Skin of body (tissue), 2 donors: Measurements from ENCODE around the gene NCS1. TPM values are rescaled to one million over a fixed set of nuclear protein-coding genes. Genes with fewer than 3 reads are reported as not detected.
A peak's percentile ranks its signal among the peaks of the same experiment; 100 is the strongest.

Experiments used
- DNase-seq: peaks from one replicate; lab custom pipeline; 2025; lab: John Stamatoyannopoulos, UW
- total RNA-seq: library from RNA; depleted of rRNA; stranded (reverse); fragments of >200 nt; gene quantifications from one replicate; pipeline ENCODE4 v1.2.3, GENCODE V29; 2014

NCS1 gene
- total RNA-seq, 1 donor from 2014 or later = 7.6 TPM

GRCh38 chr9:130212543-130213297, 40.5 kb downstream of the NCS1 start:
- DNase-seq = no peak

DNA sequence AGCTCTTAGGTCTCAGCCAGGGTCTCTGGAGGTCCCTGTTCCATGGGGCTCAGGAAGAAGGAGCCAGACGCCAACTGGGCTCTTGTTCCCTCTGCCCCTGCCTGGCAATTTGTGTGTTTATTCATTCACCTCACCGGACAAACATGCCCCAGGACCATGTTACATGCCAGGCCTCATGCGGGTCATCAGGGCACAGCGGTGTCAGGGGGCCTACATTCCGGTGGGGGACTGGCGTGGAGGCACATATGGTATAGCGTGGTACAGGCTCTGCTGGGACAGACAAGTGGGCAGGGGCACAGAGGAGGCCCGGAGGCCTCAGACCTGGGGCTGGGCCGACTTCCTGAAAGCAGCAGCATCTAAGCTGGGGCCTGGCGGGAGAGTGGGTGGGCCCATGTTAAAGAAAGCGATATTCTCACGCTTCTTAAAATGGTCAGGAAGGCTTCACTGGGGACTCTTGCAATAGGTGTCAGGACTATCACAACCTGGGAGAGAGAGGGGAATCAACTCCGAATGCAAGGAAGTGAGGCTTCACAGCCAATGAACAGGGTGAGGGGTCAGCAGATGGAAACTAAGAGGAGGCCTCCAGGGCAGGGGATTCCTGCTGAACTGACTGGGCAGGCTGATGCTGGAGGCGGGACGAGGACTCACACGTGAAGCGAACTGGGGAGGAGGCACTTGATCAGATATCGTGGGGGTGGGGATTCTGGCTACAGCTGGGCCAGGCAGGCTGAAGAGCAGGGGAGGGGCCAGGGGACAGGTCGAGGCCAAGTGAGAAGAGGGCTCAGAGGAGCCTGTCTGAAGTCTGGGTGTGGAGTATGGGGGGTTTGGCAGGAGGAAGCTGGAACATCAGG, 41.9 kb downstream of the NCS1 start:
- no peak for DNase-seq

DNA sequence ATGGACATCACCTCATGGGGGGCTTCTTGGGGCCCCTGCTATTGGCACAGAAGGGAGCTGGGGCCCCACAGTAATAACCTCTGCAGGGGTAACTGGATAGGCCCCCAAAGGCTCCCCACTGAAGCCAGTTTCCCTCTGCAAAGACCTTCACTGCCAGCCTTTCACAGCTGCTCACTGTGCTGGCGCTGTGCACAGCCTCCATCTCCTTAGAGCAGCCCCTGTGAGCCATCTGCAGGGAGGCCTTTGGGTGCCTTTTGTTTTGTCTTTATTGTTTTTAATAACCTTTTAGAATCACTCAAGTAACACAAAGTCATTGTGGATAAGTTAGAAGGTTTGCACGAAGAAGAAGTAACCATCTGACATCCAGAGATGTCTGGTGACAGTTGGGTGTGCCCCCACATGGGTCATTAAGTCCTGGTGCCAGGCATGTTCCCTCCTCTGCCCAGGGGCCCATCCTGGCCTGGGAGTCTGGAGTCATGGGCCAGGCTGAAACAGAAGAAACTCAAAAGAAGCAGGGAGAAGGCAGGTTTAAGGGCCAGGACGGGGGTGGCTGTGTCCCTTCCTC, 42.7 kb downstream of the NCS1 start:
- no peak for DNase-seq

DNA sequence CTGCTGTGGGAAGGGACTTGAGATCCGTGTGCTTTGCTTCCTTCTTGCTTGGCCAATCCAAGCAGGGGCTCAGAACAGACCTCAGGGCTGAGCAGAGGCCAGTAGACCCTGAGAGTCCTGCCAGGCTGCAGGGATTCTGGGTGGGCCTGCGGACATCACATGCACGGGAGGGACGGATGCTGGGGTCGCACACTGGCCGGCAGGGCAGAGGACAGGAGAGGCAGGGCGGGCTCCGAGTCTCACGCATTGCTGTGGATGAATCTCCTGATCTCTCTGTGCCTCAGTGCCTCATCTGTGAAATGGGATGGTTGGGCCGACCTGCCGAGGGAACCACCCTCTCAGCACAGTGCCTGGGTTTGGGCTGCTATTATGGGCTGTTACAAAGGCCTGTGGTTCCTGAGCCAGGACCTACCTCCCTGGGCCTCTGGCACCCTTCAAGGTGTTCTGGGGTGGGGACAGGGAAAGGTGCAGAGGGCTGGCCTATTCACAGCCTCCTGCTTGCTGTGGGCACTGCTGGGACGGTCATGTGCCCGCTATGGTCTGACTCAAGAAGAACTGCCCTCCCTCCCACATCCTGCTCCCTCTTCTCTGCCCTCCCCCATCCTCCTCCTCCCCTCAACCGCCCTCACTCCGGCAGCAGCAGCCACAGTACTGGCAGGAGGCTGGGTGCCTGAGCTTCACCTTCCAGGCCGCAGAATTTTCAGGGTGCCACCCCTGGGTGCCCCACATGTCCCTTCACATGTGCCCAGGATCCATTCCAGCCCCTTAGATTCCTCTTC, 43.3 kb downstream of the NCS1 start:
- no peak for DNase-seq

GRCh38 chr9:130217838-130218237, 45.6 kb downstream of the NCS1 start:
- no peak for DNase-seq

DNA sequence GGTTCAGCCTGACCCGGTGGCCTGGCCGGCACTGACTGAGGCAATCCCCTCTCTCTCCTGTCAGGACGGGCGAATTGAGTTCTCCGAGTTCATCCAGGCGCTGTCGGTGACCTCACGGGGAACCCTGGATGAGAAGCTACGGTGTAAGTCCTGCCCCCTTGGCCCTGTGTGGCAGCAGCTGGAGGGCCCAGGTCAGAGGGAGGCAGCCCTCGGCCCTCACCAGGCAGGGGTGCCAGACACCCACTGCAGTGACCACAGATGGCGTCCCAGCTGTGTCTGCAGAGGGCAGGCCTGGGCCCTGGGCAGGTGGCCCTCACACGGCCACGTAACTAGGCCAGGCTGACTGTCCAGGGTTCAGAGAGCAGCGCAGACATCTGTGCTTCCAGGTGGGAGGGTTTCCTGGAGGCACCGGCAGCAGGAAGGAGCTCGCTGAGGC, 47.5 kb downstream of the NCS1 start:
- DNase-seq = no peak

DNA sequence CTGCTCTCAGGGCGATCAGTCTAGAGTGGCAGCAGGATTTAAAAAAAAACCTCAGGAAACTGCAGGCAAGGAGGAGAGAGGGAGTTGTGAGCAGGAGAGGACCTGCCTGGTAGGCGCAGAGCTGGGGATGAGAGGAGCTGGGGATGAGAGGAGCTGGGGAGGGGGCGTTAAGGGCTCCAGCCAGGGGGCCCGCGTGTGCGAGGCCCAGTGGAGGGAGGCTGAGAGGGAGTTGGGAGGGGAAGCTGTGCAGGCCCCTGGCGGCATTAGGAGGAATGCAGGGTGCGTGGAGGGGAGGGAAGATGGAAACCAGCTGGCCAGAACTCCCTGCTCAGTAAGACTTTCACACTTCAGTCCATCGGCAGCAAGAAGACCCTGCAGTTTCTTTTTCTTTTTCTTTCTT, 48.1 kb downstream of the NCS1 start:
- peak; percentile 50 for DNase-seq

DNA sequence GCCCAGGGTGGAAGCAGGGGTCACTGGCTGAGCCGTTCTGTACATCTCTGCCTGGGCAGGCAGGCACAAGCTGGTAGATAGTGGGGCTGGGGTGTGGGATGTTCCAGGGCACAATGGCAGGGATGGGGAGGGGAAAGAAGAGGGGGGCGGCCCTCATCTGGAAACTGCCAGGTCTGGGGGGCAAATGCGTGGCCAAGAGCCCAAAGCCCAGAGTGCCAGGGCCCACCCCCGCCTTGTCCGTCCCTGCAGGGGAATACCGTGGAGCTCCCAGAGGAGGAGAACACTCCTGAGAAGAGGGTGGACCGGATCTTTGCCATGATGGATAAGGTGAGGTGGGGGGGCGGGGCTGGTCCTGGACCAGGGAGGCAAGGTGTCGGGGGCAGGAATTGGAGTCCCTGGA, 50.6 kb downstream of the NCS1 start:
- no peak for DNase-seq

DNA sequence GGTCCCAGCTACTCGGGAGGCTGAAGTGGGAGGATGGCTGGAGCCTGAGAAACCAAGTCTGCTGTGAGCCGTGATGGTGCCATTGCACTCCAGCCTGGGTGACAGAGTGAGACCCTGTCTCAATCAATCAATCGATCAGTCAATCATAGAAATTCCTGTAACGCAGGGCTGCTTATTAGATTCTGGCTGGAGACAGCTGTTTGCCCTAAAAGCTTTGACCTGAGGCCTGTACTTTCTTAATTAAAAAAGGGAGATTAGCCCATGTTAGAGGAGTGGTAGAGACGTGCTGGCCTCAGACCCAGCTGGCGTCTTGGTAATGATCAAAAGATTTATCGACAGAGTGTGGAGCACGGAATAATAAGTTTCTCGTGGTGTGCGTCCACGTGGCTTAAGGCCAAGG, 52.9 kb downstream of the NCS1 start:
- DNase-seq = no peak

- no peak for DNase-seq
These were observed 53.4 kb downstream of the NCS1 start for GRCh38 chr9:130225586-130225985.

GRCh38 chr9:130226112-130226511, 53.9 kb downstream of the NCS1 start:
- DNase-seq = no peak

DNA sequence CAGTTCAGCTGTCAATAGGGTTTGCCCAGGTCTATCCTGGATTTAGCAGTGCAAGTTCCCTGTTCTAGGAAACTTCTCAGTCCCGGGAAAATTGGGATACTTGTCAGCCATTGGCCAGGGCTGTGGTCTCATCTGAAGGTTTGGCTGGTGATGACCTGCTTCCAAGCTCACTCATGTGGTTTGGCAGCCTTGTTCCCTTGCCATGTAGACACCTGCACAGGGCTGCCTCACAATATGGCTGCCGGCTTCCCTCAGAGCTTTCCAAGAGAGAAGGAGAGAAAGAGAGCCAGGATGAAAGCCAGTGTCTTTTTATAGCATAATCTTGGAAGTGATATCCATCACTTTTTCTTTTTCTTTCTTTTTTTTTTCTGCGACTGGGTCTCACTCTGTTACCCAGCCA, 55.6 kb downstream of the NCS1 start:
- DNase-seq = no peak

DNA sequence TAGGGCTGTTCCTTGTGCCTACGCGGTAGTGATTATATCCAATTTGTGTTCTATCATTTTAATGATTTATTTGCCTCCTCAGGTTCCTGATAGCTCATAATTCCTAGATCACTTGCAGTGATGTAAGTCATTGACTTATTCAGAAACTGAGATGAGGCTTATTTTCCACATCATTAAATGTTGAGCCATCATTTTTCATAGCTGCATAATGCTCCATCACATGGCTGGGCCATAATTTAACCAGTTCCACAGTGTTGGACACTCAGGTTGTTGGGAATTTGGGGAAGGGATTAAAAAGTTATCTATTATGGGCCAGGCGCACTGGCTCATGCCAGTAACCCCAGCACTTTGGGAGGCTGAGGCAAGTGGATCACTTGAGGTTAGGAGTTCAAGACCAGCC, 57.6 kb downstream of the NCS1 start:
- DNase-seq = no peak

- DNase-seq = no peak
These were observed 58.4 kb downstream of the NCS1 start for GRCh38 chr9:130230631-130231030.

DNA sequence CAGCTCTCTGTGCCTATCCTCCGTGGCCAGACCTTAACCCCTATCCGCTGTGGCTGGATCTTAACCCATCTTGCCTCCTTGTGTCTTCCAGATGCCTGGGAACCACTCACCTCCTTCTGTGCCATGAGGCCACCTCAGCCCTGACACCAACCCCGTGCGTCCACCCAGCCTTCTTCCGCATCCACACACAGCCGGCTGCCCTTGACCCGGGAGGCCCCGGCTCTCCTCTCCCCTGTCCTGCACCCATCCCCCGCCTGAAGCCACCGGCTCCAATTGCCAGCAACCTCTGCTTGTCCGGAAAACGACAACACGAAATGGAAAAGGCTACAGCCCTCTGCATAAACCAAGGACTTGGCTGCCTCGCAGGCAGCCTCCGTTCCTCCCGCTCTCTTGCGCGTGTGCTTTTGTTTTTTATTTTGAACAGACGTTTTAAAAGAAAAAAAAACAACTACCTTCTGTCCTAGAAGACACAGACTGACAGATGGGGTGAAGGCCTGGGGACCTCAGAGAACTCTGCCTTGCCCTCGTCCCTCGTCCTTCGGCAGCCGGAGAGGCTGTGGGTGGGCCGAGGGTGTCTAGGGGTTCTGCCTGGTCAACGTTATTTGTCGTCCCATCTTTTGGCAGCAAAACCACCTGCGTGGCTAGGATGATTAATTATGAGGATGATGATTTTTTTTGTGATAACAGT, 60.8 kb downstream of the NCS1 start:
- DNase-seq = no peak

DNA sequence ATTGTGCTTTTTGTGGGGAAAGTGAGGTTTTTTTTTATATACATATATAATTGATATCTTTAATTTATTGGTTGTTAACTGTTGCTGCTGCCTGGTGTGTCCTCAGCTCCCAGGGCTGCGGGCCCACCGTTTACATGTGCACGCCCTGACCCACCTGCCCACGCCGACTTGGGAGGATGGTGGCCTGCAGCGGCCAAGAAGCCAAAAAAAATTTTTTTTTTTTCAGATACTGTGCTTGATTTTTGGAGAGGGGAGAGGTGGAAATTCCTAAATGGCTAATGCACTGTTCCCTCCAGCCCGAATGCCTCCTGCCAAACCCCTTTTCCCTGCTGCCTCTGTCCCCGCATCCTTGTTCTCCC, 61.4 kb downstream of the NCS1 start:
- DNase-seq = no peak

- DNase-seq = no peak
These were observed 62.4 kb downstream of the NCS1 start for GRCh38 chr9:130234340-130235260.

DNA sequence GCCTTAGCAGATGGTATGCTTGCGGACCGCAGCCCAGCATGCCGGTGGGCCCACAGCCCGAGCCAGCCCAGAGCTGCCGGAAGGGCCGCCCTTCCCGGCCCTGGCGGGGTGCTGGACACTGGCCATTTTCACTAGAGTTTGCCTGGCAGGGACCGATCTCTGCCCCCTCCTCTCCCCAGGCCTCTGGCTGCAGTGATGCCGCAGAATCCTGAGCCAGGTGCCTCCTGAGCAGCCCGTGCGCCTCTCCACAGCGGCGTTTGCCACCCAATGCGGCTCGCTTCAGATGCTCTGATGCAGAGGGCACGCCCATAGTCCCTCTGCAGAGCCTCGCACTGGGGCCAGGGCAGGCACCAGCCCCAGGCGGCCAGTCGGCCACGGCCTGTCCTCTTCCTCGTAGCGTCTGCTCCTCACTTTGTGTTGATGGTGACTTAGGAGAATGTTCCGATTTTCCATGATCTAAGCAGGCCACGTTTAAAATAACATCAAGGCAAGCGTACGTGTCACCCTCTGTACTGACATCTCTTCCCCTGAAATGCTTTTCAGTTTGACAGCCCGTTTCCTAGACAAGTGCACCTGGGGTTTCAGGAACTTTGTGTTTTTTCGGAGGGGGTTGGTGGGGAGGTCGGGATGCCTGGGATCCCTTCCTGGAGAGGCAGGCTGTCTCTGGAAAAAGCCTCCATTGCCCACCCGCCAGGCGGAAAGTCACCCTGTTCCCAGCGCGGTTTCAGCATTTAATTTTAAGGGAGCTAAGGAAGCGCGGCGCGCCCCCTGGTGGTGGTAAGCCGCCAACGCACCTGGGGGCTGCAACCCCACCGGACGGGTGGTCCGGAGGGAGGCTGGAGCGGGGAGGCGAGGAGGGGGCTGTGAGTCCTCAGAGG, 63.6 kb downstream of the NCS1 start:
- DNase-seq = peak; percentile 43

GRCh38 chr9:130236436-130236985, 64.3 kb downstream of the NCS1 start:
- no peak for DNase-seq
